Sigmoid colon (tissue), 4 donors: ENCODE data around the gene SMIM36.

Source experiments
- EP300 ChIP-seq, 4 donors: sonication (generic); formaldehyde crosslinking; IDR thresholded peaks; one replicate each; pipeline ENCODE4 v1.6.1; 2017; ENCODE audit warnings: antibody characterized with exemption in 4 of 4
- POLR2A ChIP-seq, 2 donors: fragments of 450-650 bp; IDR thresholded peaks; one replicate each; pipeline ENCODE4 v1.6.1; 2016; ENCODE audit warnings: antibody characterized with exemption in 2 of 2, mild to moderate bottlenecking in 2 of 2, moderate library complexity in 2 of 2
- POLR2AphosphoS5 ChIP-seq, 4 donors: sonication (generic); formaldehyde crosslinking; IDR thresholded peaks; one replicate each; pipeline ENCODE4 v1.6.1; 2017; ENCODE audit warnings: antibody characterized with exemption in 4 of 4
- TF ChIP-seq, protein P1 (sequence below), 4 experiments: fragments of 450-650 bp in 3 of 4; fragments of 200-600 bp in 1 of 4; IDR thresholded peaks; one replicate each; pipeline ENCODE4 v1.5.1; 2016 to 2019; ENCODE audit warnings: antibody characterized with exemption in 4 of 4, mild to moderate bottlenecking in 3 of 4, moderate library complexity in 2 of 4

GRCh38 chr17:55434721-55435120 lies 76.5 kb downstream of the SMIM36 start:
- TF ChIP-seq, protein P1, sequence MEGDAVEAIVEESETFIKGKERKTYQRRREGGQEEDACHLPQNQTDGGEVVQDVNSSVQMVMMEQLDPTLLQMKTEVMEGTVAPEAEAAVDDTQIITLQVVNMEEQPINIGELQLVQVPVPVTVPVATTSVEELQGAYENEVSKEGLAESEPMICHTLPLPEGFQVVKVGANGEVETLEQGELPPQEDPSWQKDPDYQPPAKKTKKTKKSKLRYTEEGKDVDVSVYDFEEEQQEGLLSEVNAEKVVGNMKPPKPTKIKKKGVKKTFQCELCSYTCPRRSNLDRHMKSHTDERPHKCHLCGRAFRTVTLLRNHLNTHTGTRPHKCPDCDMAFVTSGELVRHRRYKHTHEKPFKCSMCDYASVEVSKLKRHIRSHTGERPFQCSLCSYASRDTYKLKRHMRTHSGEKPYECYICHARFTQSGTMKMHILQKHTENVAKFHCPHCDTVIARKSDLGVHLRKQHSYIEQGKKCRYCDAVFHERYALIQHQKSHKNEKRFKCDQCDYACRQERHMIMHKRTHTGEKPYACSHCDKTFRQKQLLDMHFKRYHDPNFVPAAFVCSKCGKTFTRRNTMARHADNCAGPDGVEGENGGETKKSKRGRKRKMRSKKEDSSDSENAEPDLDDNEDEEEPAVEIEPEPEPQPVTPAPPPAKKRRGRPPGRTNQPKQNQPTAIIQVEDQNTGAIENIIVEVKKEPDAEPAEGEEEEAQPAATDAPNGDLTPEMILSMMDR (IDR thresholded peaks at IDR 0.05) = no peak
- TF ChIP-seq POLR2A (IDR thresholded peaks at IDR 0.05) (no peak), POLR2AphosphoS5 (IDR thresholded peaks at IDR 0.05) (no peak), EP300 (IDR thresholded peaks at IDR 0.05) (no peak)
